ENCODE measurements around the gene MTRFR. TPM values are rescaled to one million over a fixed set of nuclear protein-coding genes. Genes with fewer than 3 reads are reported as not detected.

Gene MTRFR
- total and polyA plus RNA-seq, 2 donors (not counting 3 experiments of a cell fraction or from before 2014, with no cell fraction given) = 9.1 to 14.4 TPM

- no peaks in the 10 kb centered on the region for H3K27me3 ChIP-seq (ENCODE audit: control insufficient read depth in 2 of 2, insufficient read depth in 2 of 2, low read length in 2 of 2)
- no peaks in the 10 kb centered on the region for H3K9me3 ChIP-seq (replicated peaks; ENCODE audit: control insufficient read depth, insufficient read depth, low read length)
- BruUV-seq (replicated peaks) = no TSS peak
- H4K20me1 ChIP-seq (replicated peaks; ENCODE audit: control insufficient read depth, extremely low read depth, insufficient read depth, low read length) = no peaks in the 10 kb centered on the region
- H3K4me3 ChIP-seq (replicated peaks in 1 of 3; ENCODE audit: insufficient read depth in 1 of 3, low read depth in 1 of 3, low read length in 3 of 3) = no peak overlapping the region
- DNase-seq (ENCODE audit: low read depth, low spot score) (no peak), FAIRE-seq (no peak)
- peaks cover 17 to 41% of the 10 kb centered on the region in 2 experiments for H3K36me3 ChIP-seq (ENCODE audit: control insufficient read depth in 2 of 2, extremely low read depth in 1 of 2, insufficient read depth in 2 of 2, low read length in 2 of 2)
- H2AFZ ChIP-seq (ENCODE audit: low read depth, low read length) = no peak overlapping the region
- CTCF ChIA-PET = interaction anchor here (1.5 to 2.7 kb wide), 2 partner anchors 28 to 99 kb away, joined by 4 to 6 read pairs; no protein-coding TSS in a partner anchor
- no peaks in the 10 kb centered on the region for H3K9me1 ChIP-seq (replicated peaks; ENCODE audit: control insufficient read depth, extremely low read depth, insufficient read depth, low read length)
- TF ChIP-seq GATA2 (IDR thresholded peaks at IDR 0.05; ENCODE audit: insufficient read depth, insufficient read length, low read depth, low read length) (no peak), POLR2A (IDR thresholded peaks at IDR 0.05; ENCODE audit: low read depth, low read length) (no peak), POLR2AphosphoS5 (IDR thresholded peaks at IDR 0.05; ENCODE audit: insufficient read depth, low read depth, low read length) (no peak), EZH2 (IDR thresholded peaks at IDR 0.05; ENCODE audit: borderline replicate concordance, low read depth, low read length, severe bottlenecking) (no peak), FOS (IDR thresholded peaks at IDR 0.05; ENCODE audit: borderline replicate concordance, insufficient read depth, low read length) (no peak), MAX (IDR thresholded peaks at IDR 0.05; ENCODE audit: insufficient read depth, insufficient read length) (no peak), CTCF (IDR thresholded peaks at IDR 0.05; ENCODE audit: extremely low read depth in 1 of 2, insufficient read depth in 1 of 2, low read depth in 1 of 2, low read length in 2 of 2) (no peak), MYC (IDR thresholded peaks at IDR 0.05; ENCODE audit: low read depth, low read length) (no peak), JUN (IDR thresholded peaks at IDR 0.05; ENCODE audit: borderline replicate concordance, insufficient read depth, insufficient read length, low read depth) (no peak)
- H3K79me2 ChIP-seq (ENCODE audit: control insufficient read depth, insufficient read depth, low read length) = peaks cover 72% of the 10 kb centered on the region
- H3K4me1 ChIP-seq (ENCODE audit: control insufficient read depth, extremely low read depth, insufficient read depth, low read length) = peaks cover 21% of the 10 kb centered on the region
- H3K4me2 ChIP-seq (ENCODE audit: insufficient read depth, low read length) = no peak overlapping the region
- intact Hi-C loops (cut with micrococcal nuclease) (no loop called here), dilution Hi-C loops (cut with MboI; ENCODE audit: extremely low pct_ligation_motif_present, low sequenced_read_pairs) (no loop called here)
- no peak overlapping the region for H3K9ac ChIP-seq (replicated peaks; ENCODE audit: extremely low read depth, insufficient read depth, low read length)
- H3K27ac ChIP-seq (ENCODE audit: insufficient read depth, low read depth, low read length) = no peak overlapping the region
- POLR2A ChIA-PET = no interaction called here
These were observed 32.8 kb downstream of the MTRFR start for GRCh38 chr12:123265851-123266678.
